GM21723 (cell line): ENCODE results near the gene LGR6.

Experiments used
- ATAC-seq: cut with Tn5 transposase; IDR thresholded peaks from one replicate; pipeline ENCODE4 v1.9.1; 2021; ENCODE audit warnings: mild to moderate bottlenecking, moderate library complexity; ENCODE audit not compliant: unreplicated experiment

The LGR6 gene

DNA sequence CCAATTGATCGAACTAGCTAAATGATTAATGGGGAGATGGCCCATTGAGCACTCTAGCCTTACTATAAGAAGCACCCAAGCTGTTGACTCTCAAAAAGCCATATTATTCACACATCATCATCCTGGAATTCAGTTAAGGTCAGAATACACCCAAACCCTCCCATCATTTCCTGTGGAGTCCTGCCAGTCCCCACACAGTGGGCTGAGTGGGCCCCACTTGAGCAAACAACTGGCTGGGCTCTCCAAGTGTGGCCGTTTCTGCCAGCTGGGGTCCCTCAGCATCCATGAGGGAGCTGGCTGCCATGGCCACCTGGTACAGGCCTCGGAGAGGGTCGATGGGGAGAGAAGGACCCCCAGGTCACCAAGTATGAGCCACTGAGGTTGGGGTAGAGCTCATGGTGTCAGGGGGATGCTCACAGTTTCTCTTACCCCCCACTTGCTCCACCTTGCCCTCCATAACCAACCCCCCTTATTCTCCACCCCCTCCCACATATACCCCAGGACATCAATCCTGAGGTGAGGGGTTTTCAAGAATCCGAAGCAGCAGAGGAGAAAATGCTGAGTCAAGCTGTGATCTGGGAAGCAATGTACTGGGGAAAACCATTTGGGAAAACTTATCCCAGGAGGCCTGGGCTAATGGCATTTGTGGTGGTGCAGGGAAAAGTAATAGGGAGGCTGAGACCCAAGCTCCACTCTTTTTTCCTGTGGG, 87.9 kb downstream of the LGR6 start:
- no peak for ATAC-seq

DNA sequence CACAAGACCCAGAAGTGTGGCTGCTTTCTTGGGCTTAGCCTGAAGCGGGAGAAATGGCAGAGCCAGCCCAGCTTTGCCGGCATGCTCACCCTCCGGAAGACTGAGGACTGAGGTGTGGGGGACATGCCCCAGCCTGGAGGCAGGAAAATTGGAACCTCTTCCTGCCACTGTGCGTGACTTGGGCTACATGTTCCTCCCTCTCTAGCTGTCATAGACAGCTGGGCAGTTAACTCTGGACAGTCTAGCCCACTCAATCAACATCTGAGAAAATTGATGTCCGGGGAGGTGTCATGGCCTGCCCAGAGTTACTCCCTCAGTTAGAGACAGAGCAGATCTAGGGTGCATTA, 88.4 kb downstream of the LGR6 start:
- ATAC-seq = no peak

DNA sequence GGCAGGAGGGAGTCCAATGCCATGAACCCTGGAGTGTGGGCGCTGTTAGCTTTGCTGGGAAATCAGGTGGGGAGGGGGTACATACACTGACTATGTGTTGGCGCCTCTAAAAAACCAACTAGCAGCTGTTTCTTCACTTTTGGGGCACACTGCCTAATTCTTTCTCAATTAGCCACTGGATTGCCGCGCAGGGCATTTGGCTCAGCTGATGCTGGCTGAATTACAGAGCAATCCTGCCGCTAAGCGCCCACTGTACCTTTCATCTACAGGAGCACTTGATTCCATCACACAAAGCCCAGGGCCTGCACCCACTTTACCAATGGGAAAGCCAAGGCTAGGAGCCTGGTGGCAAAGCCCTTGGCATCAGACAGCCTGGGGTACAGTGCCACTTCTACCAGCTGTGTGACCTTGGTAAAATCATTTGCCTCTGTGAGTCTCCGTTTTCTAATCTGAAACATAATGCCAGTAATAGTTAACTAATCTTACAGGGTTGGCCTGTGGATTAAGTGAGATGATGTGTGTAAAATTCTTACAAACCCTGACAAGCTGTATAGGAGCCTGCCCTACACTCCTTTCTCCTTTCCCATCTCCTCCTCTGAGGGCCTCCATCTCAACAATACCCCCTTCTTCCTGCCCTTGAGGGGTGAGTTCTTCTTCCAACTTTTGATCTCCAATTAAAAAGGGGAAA, 89.1 kb downstream of the LGR6 start:
- ATAC-seq = no peak

DNA sequence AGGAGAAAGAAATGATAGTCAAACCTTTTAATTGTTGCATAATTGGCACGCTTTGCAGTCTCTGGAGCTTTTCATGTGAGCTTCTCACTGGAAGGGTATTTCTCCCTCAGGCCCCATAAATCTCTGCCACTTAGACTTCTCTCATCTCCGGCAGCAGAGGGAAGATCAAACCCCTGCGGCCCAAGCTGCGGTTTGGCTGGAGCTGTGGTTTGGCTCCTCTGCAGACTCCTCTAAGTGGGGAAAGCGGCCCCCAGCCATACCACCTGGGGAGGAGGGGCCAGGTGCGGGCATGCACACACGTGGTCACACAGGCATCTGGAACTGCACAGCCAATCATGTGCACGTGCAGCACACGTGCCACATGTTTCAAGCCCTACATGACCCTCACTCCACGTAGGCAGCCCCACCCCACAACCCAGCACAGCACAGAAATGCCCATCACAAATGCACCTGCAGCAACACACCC, 89.8 kb downstream of the LGR6 start:
- no peak for ATAC-seq

DNA sequence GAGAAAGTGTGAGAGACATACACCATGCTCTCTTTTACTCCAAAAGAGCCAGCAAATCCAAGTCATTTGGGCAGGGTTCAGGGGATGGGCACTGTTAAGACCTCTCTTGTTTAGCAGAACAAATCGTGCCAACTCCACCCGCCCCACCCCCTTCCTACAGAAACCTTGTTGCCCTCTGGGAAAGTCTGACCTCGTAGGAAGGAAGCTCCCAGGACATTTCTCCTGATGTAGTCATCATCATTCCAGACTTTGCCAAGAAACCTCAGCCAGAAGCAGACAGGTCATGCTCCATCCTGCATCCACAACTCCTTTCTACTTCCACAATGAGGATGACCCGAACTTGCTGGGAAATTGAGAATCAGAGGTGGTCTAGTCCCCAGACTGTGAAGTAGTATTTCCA, 90.4 kb downstream of the LGR6 start:
- ATAC-seq = no peak

DNA sequence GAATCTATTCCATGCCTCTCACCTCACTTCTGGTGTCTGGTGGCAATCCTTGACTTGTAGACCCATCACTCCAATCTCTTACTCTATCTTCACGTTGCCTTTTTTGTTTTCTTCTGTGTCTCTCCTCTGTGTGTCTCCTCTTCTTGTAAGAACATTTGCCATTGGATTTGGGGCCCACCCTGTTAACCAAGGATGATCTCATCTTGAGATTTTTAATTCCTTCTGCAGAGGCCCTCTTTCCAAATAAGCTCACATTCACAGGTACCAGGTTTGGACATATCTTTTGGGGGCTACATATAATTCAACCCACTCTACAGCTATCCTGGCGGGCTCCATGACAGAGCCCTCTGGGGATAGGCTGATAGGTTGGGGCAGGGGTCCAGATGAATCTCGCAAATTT, 92.3 kb downstream of the LGR6 start:
- ATAC-seq = no peak

DNA sequence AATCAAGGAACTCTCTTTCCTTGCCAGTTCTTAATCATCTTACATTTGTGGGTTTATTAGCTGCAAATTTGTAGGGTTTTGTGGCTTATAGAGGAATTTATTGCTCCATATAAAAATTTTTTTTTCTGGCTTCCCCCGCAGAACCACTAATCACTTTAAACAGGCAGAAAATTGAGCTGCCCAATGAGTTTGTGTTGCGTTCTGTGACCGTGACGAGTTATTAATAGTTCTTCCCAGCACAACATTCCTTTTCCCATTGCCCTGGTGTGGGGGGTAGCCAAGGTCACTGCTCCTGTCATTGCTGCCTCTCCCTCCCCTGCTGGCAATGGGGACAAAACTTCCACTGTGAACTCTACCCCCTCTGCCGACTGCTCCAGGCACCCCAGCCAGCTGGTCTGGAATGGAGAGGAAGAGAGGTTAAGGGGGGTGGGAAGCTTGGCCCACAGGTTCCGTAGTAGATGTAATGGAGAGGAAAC, 93.1 kb downstream of the LGR6 start:
- no peak for ATAC-seq

DNA sequence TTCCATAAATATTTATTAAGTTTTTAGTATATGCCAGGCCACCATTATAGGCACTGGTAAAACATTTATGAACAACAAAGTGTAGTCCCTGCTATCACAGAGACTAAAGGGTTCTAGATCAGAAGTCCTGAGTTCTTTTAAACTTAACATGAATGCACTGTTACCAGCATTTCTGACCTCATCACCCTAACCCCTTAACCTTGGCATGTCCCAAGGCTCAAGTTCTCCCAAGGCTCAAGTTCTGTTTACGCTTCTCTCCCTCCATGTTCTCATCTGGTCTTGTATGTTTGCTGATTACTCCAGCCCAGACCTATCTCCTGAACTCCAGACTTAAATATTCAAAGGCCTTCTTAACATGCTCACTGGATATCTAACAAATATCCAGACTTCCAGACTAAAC, 93.6 kb downstream of the LGR6 start:
- ATAC-seq = no peak

DNA sequence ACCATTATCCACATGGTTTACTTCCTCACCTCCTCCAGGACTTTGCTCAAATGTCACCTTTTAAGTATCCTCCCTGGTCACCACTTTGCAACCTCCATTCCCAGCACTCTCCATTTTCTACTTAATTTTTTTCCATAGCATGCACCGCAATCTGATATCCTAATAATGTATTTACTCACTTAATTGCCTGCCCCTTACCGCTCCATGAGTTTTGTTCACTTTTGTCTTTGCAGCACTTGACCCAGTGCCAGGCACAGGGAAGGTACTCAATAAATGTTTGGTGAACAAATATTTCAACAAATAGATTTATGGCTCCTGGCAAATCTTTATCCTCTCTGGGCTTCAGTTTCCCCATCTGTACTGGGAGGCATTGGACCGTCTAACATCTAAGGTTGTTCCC, 94.6 kb downstream of the LGR6 start:
- ATAC-seq = no peak

DNA sequence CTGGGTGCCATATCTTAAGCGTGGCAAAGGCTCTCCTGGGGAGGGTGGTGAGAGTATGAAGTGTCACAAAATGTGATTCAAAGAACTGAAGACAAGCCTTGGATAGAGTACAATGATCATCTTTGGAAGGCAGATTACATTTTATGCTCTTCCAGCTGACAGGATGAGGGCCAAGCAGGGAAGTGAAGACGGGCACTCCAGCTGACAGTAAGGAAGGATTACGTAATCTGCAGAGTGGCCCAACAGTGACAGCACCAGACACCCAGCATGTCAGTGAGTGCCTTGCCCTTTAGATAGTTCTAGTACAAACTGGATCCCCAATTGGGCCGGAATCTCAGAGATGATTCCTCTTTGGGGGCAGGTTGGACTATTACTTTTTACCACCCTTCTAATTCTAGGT, 95.4 kb downstream of the LGR6 start:
- no peak for ATAC-seq

DNA sequence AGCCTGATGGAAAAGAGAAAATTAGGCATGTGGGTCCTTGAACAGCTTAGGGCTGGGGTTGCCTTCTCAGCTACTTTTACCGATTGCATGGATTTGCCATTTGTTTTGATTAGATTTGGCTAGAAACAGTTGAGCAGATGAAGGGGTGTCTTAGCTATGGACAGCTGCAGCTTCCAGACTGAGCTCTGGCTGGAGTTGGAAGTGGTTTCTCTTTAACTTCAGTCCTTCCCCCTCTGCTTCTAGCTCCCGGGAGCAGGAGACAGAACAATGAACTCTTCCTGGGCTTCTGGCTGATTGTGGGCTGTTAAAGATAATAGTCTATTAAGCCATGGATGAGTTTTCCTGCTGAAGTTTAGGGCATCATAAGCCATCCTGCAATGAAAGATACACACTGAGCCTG, 97.4 kb downstream of the LGR6 start:
- ATAC-seq = no peak

DNA sequence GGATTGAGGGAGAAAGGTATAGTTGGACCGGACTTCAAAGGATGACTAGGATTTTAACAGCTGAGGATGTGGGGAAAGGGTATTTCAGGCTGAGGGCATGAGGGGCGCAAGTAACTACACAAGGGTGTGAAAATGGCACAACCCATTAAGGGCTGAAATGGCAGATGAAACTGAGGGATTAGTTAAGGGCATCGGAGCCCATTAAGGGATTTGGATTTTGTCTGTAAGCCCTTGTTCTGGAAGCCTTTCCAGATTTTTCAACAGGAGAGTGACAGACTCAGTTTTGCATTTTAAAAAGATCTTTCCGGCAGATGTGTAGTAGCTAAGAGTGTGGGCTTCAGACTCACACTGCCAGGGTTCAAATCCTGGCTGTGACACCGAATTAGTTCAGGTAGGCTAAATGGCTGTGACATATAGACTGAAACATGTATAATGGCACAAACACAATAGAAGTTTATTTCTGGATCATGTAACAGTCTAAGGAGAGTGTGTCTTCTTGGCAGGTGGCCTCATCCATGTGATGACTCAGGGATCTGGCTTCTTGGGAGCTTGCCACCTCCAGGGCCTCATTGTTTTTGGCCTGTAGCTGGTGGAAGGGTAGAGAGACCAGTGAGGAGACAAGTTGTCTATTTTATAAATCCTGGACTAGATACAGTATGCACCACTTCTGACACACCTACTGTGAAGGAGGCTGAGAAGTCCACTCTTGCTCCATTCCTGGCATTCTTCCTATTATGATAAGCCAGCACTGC, 98.5 kb downstream of the LGR6 start:
- ATAC-seq = no peak

DNA sequence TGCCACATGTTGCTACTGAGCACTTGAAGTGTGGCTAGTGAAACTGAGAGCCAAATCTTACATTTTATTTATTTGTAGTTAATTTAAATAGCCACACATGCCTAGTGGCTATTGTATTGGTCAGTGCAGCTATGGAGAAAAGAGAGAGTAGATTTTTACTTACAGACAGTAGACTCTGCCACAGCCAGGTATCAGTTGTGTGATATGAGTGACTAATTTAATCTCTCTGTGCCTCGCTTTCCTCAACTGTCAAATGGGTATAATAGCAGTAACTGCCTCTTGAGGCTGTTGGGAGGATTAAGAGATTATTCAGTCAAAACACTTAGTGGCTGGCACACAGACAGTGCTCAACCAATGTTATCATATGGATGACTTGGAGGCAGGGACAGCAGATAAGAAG, 99.2 kb downstream of the LGR6 start:
- ATAC-seq = no peak

DNA sequence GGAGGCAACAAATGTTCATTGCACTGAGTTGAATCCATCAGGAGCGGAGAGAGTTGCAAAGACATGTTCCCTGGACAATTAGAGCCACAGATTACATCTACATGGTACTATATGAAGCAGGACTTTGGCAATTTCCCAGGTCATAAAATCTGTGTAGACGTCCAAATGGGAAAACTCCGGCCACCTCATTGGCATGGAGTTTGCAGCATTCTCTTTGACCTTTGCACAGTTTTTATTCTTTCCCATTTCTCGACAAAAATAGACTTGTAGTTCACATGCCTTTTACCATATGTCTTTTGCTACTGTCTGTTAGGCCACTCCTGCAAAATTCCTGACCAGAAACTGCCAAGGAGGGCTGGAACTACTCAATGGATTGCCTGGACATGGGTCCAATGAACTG, 100.0 kb downstream of the LGR6 start:
- ATAC-seq = no peak

DNA sequence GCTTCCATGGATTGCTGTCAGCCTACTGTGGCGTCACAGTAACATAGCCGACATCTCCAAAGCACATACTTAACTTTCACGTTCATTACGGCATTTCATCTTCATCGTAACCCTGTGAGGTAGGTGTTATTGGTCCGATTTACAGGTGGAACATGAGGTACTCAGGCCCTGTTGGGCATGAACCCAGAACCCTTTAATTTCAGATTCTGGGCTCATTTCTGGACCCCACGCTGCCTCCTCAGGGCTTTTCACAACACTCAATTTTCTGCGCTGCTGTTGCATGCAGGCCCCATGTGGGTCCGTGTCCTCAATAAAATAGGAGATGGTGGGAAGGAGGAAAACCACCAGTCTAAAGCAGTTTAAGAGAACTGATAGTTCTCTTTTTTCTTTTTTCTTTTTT, 108.6 kb downstream of the LGR6 start:
- no peak for ATAC-seq

DNA sequence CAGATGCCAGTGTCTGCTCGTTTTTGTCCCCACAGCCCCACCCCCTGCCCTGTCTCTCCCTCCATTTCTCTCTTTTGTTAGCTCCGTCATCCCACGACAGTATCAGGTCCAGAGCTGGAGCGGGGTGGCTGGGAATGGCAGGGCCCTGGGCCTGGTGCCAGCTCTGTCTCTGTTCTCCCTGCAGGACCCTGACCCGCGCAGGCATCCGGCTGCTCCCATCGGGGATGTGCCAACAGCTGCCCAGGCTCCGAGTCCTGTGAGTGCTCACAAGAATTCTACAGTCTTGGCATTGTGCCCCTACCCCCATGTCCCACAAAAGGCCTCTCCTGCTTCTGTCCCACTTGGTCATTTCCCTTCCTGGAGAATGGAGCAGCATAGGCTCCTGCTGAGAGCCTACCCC, 110.8 kb downstream of the LGR6 start:
- ATAC-seq = no peak

DNA sequence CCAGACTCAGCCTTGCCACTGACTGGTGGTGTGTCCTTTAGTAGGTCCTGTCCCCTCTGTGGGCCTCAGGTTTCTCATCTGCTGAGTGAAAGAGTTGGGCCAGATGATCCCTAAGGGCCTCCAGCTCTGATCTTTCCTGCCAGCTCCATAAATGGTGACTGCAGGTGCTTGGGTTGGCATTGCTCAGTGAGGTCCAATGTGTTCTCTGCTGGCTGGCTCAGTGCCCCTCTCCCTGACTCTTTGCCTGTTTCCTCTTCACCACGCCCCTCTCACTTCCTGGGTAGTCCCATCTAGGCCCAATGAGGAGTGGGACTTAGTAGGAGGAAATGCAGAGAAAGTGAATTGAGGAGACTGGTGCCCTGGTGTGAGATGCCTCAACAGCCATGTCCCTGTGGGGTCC, 111.6 kb downstream of the LGR6 start:
- no peak for ATAC-seq

DNA sequence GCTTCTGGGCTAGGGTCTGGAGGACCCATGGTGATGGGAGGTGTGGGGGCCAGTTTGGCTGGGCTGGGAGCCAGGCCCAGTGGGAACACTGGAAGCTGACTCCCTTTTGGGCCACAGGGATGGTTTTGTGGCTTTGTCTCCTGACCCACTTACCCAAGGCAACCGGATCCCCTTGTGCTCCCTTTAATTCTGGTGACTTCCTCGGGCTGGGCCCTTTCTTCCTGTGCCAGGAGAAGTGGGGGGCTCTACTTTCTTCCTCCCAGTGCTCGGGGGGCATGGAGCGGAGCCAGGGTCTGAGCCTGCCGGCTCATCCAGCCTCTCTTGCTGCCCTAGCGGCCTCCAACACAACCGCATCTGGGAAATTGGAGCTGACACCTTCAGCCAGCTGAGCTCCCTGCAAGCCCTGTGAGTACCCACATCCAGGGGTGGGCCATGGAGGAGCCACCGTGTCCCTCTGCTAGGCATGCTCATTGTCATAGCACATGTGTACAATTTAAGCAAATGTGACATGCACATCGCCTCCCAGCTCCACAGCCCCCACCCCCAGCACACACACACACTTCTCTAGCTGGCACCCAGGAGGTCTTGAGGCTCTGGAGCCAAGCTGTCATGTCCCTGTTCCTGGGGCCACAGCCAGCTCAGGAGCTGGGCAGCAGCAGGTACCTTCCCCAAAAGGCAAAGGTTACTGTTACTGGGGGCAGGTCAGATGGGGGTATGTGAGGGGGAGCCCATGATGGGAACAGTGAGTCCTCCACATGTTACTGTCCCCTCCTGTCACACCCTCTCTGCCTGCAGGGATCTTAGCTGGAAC, 113.1 kb downstream of the LGR6 start:
- no peak for ATAC-seq

DNA sequence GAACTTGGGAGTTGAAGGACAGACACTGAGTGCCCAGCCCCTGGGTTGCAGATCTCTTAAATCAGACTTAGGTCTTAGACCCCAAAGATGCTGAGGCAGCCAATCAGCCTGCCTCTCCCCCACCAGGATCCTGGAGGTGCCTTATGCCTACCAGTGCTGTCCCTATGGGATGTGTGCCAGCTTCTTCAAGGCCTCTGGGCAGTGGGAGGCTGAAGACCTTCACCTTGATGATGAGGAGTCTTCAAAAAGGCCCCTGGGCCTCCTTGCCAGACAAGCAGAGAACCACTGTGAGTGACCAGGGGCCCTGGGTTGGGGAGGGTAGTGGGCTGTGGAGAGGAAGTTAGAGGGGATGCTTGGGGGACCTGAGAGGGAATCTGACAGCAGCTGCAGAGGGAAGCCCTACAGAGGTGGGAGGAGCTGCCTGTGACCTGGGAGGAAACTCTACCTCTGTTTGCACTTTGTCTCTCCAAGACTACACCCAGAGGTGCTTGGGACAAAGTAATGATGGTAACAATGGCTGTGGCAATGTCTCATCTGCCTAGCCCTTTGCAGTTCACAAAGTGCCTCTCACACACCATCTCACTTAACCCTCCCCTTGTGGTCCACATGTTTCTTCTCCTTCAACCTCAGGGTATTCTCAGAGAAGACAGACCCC, 116.6 kb downstream of the LGR6 start:
- no peak for ATAC-seq

DNA sequence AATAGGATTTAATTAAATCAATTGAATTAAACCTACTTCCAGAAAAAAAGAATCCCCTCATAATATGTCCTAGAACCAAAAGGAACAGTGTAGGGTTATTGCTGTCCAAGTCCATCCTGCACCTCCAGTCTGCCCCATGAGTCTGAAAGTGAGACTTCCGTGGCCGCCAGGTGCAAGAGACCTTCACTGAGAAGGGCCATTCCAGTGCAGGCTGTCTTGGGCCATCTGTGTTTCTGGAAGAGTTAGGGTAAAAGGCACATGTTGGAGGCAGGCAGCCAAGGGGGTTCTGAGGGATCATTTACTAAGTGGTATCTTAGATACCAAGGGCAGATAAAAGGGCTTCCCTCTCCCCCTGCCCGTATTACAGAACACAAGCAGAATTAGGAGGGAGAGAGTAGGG, 117.1 kb downstream of the LGR6 start:
- ATAC-seq = no peak
